Raji (cell line): Measurements from ENCODE around the gene ITPA.

Experiments used
- POLR2A ChIP-seq: IDR thresholded peaks from 2 replicates; pipeline ENCODE4 v1.6.1; 2011; ENCODE audit warnings: low read depth, low read length, control low read depth; ENCODE audit not compliant: insufficient read depth

The ITPA gene

DNA sequence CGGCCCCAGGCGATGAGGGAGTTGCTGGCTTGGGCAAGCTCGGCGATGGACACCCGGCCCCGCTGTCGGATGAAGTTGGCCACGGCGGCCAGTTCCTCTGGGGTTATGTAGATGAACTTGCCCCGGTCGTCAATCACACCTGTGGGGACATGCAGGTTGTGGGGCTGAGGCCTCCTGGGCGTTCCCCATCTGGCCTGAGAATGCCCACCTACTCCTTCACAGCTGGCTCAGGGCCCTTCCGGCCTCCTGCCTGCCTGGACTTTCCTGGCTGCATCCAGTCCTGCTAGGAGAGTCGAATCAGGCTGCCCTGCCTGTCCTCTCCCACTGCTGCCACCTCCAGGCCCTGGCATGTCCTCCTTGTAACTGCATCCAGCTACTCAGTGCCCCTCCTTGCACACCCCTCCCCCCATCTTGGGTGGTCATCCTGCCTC is 18.6 kb upstream of the ITPA start:
- no peak for TF ChIP-seq POLR2A

DNA sequence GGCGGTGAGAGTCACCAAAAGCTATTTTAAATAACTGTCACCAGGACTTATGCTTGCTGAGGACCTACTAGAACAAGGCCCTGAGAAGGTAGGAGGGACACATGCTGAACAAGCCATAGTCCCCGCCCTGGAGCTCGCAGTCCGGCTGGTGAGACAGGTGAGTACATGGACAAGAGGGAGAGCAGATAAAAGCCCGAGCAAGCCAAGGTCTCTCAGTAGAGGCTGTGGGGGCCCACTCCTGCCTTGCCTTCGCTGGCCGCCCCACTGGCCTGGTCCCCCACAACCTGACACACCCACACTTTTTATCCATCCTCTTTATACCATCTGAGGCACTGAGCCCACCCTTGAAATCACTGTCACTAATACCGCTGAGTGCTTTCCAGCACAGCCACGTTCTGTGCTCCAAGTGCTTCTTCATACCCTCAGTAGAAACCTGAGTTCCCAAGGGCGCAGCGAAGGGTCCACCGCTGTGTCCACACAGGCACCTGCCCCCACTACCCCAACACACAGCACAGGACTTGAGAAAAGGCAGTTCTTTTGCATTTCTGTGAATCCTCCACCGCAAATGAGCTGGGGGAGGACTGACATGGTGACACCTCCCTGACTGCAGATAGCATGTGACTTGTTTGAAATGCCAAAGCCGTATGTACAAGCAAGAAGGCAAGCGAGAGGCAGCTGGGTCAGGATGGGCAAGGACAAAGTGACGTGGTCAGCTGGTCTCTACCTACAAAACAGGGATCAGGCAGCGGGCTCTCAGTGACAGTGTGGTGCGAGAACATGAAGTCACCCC is 16.9 kb upstream of the ITPA start:
- no peak for TF ChIP-seq POLR2A

DNA sequence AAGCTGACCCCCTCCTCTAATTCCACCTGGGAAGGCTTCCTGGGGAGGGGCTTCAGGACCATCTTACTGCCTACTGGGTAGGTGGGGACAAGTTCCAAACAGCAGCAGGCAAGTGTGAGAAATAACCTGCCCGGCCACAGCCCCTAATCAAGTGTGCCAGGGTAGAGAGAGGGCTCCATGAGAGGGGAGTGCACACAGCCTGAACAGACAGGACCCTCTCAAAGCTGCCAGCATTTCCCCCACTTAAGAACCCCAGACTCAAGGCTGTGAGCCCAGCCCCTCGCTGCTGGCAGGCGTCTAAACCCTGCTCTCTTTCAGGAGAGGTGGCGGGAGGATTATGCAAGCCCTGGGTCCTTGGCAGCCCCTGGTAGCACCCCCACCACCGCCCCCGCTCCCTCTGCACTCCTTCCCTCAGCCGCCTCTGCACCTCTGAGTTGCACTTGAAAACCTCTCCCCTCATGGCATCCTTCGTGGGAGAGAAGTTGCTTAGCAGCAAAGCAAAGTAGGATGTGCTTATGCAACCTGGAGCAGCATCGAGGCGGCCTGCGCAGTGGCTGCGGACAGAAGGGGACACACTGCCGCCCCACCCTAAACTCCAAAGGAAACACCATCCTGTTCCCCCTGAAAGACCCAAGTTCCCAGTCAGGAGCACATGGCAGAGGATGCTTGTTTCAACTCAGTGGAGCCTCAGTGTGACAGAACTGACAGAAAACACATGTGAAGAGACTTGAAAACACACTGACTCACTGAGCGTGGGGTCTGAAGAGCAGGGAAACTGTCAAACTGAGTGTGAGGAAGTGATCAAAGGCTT is 15.3 kb upstream of the ITPA start:
- no peak for TF ChIP-seq POLR2A

GRCh38 chr20:3194617-3195280 is 14.5 kb upstream of the ITPA start:
- no peak for TF ChIP-seq POLR2A

DNA sequence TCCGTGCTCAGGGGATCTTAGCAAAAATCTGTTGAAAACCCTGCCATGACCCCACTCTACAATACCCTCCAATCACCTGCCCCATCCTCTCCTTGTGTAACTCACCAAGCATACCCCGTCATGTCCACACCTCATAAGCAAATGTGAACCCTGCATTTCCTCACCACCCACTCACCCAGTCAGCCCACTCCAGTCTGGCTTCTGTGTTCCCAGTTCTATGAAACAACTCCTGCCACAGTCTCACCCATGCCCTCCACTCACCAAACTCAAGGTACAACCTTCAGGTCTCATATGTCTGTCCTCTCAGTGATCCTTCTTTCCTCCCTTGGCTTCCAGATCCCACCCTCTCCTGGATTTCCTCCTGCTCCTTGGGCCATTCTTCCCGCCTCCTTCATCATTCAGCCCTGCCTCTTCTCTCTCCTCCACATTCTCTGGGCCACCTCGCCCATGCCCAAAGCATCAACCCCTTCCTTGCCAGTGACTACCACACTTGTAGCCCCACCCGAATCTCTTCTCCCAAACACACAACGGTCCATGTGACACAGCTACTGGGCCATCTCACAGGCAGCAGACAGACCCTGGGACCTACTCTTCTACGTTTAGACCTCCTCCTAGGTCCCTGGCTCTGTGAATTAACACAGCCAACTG is 13.6 kb upstream of the ITPA start:
- no peak for TF ChIP-seq POLR2A

GRCh38 chr20:3199206-3199605 is 10.1 kb upstream of the ITPA start:
- TF ChIP-seq POLR2A: no peak

- TF ChIP-seq POLR2A: no peak
Observed at GRCh38 chr20:3199976-3200755, 9.1 kb upstream of the ITPA start.

DNA sequence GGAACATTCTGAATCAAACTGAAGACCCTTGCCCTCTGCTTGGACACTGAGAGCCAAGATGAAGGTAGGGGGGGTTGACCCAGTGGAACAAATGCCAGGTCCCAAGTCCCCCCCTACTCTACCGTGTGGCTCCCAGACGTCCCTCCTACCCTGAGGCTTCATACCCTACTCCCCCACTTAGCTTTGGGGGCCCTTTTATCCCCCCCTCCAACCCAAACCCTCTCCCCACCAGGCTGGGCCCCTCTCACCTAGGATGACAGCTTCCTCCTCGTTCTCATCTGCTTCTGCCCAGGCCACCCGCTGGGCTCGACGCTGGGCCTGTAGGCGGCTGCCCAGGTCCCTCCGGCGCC is 6.4 kb upstream of the ITPA start:
- no peak for TF ChIP-seq POLR2A

GRCh38 chr20:3203315-3204123 is 5.8 kb upstream of the ITPA start:
- TF ChIP-seq POLR2A: no peak

DNA sequence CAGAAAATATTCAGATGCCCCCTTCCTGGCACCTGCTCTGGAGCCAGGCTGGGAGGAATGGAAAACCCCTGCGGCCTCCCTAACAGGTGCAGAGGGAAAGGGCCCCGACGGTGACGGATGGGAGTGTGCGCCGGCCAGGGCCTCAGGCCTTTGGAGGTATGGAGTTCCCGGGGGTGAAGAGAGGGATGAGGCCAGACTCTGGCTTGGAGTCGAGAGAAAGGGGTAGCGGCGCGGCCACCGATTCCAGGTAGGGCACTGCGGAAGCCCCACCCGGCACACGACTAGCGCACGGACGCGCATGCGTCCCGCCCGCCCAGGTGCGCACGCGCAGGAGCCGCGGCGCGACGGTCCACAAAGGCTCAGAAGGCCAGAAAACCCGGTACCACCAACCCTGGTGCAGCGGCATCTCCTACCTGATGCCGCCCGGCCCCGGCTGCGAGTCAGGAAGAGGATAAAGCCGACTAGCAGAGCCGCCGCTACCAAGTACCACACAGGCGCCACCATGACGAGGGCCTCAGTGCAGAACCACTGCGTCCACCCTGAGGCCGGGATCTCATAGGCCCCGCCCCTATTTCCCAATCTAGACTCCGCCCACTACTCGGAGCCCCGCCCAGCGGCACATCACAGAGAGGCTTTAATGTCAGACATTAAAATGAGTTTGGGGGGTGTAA is 5.0 kb upstream of the ITPA start, which contains the start of gene DDRGK1:
TSS of gene DDRGK1 (minus strand) at position 559 of the 671 bp plus-strand sequence. CDS start at position 504, 55 bp downstream.
- peak; percentile 90; the same call in 1 of the 2 replicates for TF ChIP-seq POLR2A

DNA sequence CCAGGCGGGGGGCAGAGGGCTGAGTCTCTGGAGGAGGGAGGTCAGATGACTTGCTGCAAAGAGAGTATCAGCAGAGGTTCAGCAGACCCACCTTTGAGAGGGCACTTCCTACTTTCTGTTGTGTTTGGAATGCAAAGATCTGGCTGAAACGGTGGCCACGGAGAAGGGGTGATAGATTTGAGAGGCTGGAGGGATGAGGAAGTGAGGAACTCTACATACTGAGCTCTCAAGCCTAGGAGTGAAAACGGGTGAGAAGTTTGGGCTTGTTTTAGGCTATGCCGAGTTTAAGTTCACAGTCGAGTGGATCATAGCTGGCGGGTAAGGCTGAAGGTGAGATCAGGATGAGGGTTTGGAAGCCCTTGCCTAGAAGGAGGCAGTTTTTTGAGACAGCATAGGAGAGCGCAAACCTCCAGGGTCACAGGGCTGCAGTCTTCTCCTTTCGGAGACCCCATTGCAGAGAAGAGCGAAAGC is 477 bp upstream of the ITPA start:
- TF ChIP-seq POLR2A: no peak

DNA sequence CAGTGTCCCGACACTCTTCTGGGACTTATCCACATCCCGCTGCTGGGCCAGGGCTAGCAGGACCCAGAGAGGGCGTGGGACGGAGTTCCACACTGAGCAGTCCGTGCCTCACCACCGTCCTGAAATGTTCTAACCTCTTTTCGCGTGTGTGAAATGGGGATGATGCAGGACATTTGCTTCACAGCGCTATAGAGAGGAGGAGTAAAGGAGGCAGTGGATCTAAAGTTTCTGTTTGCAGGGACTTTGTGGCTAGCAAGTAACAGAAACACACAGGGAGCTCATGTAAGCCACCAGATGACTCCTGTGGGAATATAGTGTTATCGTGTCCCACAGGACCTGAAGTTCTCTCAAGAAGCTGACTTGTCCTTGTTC is 634 bp downstream of the ITPA start:
- no peak for TF ChIP-seq POLR2A

- TF ChIP-seq POLR2A: no peak
Observed at GRCh38 chr20:3210346-3210745, 1.0 kb downstream of the ITPA start.

GRCh38 chr20:3213226-3213625 is 3.9 kb downstream of the ITPA start:
- TF ChIP-seq POLR2A: no peak
